ENCODE data around the gene HNRNPLL. TPM values are rescaled to one million over a fixed set of nuclear protein-coding genes. Genes with fewer than 3 reads are reported as not detected.

HNRNPLL gene
- total RNA-seq, 3 donors from 2014 or later: 62.7 to 86.3 (median 70.1) TPM

DNA sequence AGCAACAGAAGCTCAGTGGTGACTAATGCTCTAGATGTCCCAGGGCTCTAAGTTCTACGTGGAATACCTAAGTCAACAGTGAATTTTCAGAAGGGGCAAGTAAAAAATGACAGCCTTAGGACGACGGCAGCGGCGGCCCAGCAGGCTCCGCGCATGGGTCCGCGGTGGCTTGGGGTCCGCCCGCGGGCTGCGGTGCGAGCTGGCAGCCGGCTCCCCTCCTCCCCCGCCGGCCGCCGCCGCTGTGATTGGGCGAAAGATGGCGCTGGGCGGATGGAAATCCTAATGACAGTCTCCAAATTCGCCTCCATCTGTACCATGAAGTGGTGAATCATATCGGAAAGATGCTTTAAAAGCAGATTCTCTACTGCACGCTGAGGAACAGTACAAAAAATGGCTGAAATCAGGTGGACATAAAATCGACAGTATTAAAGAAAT lies 74.7 kb downstream of the HNRNPLL start:
- H3K4me1 Mint-ChIP-seq (ENCODE audit: low read depth): peaks cover 5% of the 10 kb centered on the region
- peak; percentile 25 for DNase-seq
- peaks cover 26% of the 10 kb centered on the region for H3K27me3 Mint-ChIP-seq (ENCODE audit: low read depth)
- ATAC-seq: peak; percentile 75 to 84
- no peaks in the 10 kb centered on the region for H3K9me3 Mint-ChIP-seq
- no peaks in the 10 kb centered on the region for H3K36me3 Mint-ChIP-seq (ENCODE audit: insufficient read depth)
- H3K4me3 Mint-ChIP-seq: peak overlapping the region; percentile 20

- Mint-ChIP-seq H3K4me1 (ENCODE audit: low read depth) (peaks cover 3% of the 10 kb centered on the region), H3K9me3 (no peaks in the 10 kb centered on the region), H3K36me3 (ENCODE audit: insufficient read depth) (no peaks in the 10 kb centered on the region), H3K4me3 (no peak overlapping the region), H3K27me3 (ENCODE audit: low read depth) (peaks cover 26% of the 10 kb centered on the region)
- no peak for DNase-seq
- ATAC-seq: no peak
These were observed 75.3 kb downstream of the HNRNPLL start for GRCh38 chr2:38527338-38528007.

GRCh38 chr2:38526195-38526594 lies 76.5 kb downstream of the HNRNPLL start:
- no peaks in the 10 kb centered on the region for H3K36me3 Mint-ChIP-seq (ENCODE audit: insufficient read depth)
- DNase-seq (no peak), ATAC-seq (no peak)
- H3K27me3 Mint-ChIP-seq (ENCODE audit: low read depth): peaks cover 26% of the 10 kb centered on the region
- peaks cover 3% of the 10 kb centered on the region for H3K4me1 Mint-ChIP-seq (ENCODE audit: low read depth)
- H3K9me3 Mint-ChIP-seq: no peaks in the 10 kb centered on the region
- H3K4me3 Mint-ChIP-seq: no peak overlapping the region

DNA sequence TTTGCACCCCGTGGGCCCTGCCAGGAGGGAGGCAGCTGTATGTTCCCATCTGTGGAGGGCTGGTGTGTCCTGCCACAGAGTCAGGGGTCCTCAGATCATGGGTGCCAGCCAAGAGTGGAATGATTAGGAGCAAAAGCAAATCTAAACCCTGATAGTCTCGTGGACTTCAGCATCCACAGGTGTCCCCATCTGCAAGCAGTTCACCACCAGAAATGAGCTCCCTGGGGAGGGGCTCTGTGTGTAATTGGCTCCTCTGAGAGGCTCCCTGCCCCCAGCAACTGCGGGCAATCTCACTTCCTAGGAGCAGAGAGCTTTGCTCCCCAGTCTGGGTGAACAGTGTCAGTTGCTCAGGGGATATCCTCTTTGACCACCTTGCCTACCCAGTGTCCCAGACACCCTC lies 78.1 kb downstream of the HNRNPLL start:
- Mint-ChIP-seq H3K9me3 (no peaks in the 10 kb centered on the region), H3K27me3 (ENCODE audit: low read depth) (peaks cover 24% of the 10 kb centered on the region), H3K4me3 (no peak overlapping the region), H3K4me1 (ENCODE audit: low read depth) (peaks cover 3% of the 10 kb centered on the region), H3K36me3 (ENCODE audit: insufficient read depth) (no peaks in the 10 kb centered on the region)
- ATAC-seq (no peak), DNase-seq (no peak)

DNA sequence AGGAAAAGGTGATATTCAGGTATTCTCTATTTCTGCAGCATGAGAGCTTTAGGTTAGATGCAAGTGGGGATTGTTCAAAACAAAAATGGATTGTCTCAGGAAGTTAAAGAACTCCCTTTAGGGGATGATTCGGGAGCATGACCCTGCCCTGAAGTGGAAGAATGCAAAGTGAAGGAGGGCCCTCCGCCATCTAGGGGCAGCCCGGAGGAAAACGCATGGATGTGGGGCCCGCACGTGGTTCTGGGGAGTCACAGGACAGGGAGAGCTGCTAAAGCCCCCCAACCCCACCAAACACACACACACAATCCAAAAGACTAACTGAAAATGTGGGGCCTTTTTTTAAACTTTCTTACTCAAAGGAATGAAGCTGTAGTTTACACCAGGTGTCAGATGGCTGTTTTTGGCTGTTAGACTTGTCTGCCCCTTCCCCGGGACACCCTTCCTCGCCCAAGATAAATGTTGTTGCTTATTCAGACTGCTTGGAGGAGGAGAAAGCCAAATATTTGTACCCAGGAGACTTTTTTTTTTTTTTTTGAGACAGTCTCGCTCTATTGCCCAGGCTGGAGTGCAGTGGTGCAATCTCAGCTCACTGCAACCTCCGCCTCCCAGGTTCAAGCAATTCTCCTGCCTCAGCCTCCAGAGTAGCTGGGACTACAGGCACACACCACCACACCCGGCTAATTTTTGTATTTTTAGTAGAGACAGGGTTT lies 78.8 kb downstream of the HNRNPLL start:
- Mint-ChIP-seq H3K4me3 (no peak overlapping the region), H3K36me3 (ENCODE audit: insufficient read depth) (no peaks in the 10 kb centered on the region), H3K9me3 (no peaks in the 10 kb centered on the region), H3K27me3 (ENCODE audit: low read depth) (peaks cover 18% of the 10 kb centered on the region), H3K4me1 (ENCODE audit: low read depth) (peaks cover 3% of the 10 kb centered on the region)
- no peak for ATAC-seq
- no peak for DNase-seq

DNA sequence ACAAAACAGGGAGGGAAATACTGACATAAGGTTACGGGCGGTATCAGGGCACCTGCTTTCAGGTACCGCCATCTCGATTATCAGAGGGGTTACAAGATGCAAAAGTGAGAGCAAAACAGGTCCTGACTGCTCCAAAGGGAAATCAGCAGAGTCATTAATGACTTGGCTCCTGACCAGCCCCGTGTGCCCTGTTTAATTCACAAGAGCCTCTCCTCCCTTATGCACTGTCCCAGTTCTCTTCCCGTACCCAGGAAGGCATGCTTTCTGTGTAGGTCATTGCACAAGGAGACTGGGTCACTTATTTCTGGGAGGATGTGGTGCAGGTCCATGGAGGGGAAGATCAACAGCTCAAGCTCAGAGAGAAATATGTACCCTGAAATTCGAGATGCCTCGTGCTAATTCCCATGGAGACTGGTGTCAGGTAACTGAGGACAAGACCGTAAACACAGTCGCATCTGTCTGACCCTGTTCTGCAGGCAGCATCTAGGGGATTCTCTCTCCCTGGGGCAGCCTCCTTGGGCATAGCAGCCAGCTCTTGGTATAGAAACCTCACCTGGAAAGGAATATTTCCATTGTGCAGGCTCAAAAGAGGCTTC lies 79.9 kb downstream of the HNRNPLL start:
- Mint-ChIP-seq H3K4me3 (no peak overlapping the region), H3K4me1 (ENCODE audit: low read depth) (no peaks in the 10 kb centered on the region), H3K9me3 (no peaks in the 10 kb centered on the region), H3K27me3 (ENCODE audit: low read depth) (peaks cover 9% of the 10 kb centered on the region), H3K36me3 (ENCODE audit: insufficient read depth) (no peaks in the 10 kb centered on the region)
- DNase-seq (no peak), ATAC-seq (no peak)

- no peak for ATAC-seq
- Mint-ChIP-seq H3K27me3 (ENCODE audit: low read depth) (peaks cover 5% of the 10 kb centered on the region), H3K4me1 (ENCODE audit: low read depth) (no peaks in the 10 kb centered on the region), H3K9me3 (no peaks in the 10 kb centered on the region), H3K36me3 (ENCODE audit: insufficient read depth) (no peaks in the 10 kb centered on the region), H3K4me3 (no peak overlapping the region)
- no peak for DNase-seq
These were observed 80.9 kb downstream of the HNRNPLL start for GRCh38 chr2:38521835-38522234.

DNA sequence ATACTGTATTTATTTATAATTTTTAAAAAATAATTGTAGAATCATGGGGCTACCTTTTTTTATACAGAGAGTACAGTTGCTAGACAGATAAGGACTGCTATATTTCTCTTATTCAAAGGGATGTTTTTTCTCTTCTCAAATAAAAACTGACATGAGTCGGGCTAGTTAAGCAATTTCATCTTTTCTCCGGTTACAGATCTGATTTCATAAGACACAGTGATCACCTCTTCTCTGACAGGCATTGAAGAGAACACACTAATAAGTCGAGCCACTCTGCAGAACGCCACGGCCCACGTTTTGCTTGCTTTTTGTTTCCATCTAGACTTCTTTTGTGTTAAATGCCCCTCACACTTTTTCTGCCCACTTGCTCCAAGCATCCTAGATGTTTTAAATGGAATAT lies 85.4 kb downstream of the HNRNPLL start:
- Mint-ChIP-seq H3K4me3 (no peak overlapping the region), H3K27me3 (ENCODE audit: low read depth) (peaks cover 3% of the 10 kb centered on the region), H3K9me3 (no peaks in the 10 kb centered on the region), H3K4me1 (ENCODE audit: low read depth) (no peaks in the 10 kb centered on the region), H3K36me3 (ENCODE audit: insufficient read depth) (no peaks in the 10 kb centered on the region)
- DNase-seq (no peak), ATAC-seq (no peak)

DNA sequence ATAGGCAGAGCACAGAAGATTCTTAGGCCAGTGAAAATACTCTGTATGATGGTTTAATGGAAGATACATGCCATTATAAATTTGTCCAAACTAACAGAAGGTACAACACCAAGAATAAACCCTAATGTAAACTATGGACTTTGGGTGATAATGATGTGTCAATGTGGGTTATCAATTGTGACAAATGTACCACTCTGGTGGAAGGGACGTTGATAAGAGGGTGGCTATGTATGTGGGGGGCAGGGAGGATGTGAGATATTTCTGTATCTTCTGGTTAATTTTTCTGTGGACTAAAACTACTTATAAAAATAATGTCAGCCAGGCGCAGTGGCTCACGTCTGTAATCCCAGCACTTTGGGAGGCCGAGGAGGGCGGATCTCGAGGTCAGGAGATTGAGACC lies 86.2 kb downstream of the HNRNPLL start:
- Mint-ChIP-seq H3K4me3 (no peak overlapping the region), H3K4me1 (ENCODE audit: low read depth) (no peaks in the 10 kb centered on the region), H3K27me3 (ENCODE audit: low read depth) (peaks cover 3% of the 10 kb centered on the region), H3K9me3 (no peaks in the 10 kb centered on the region), H3K36me3 (ENCODE audit: insufficient read depth) (no peaks in the 10 kb centered on the region)
- no peak for ATAC-seq
- no peak for DNase-seq

GRCh38 chr2:38516122-38516521 lies 86.6 kb downstream of the HNRNPLL start:
- no peaks in the 10 kb centered on the region for H3K36me3 Mint-ChIP-seq (ENCODE audit: insufficient read depth)
- DNase-seq (no peak), ATAC-seq (no peak)
- H3K4me3 Mint-ChIP-seq: no peak overlapping the region
- H3K4me1 Mint-ChIP-seq (ENCODE audit: low read depth): no peaks in the 10 kb centered on the region
- H3K27me3 Mint-ChIP-seq (ENCODE audit: low read depth): peaks cover 3% of the 10 kb centered on the region
- H3K9me3 Mint-ChIP-seq: no peaks in the 10 kb centered on the region

GRCh38 chr2:38515155-38516074 lies 87.3 kb downstream of the HNRNPLL start:
- no peaks in the 10 kb centered on the region for H3K9me3 Mint-ChIP-seq

GRCh38 chr2:38514603-38515154 lies 88.0 kb downstream of the HNRNPLL start:
- H3K4me1 Mint-ChIP-seq (ENCODE audit: low read depth): no peaks in the 10 kb centered on the region
- H3K9me3 Mint-ChIP-seq: no peaks in the 10 kb centered on the region

More at GRCh38 chr2:38515155-38516074, 87.3 kb downstream of the HNRNPLL start:
- Mint-ChIP-seq H3K4me1 (ENCODE audit: low read depth) (no peaks in the 10 kb centered on the region), H3K36me3 (ENCODE audit: insufficient read depth) (no peaks in the 10 kb centered on the region), H3K4me3 (no peak overlapping the region), H3K27me3 (ENCODE audit: low read depth) (peaks cover 6% of the 10 kb centered on the region)
- DNase-seq (no peak), ATAC-seq (no peak)

DNA sequence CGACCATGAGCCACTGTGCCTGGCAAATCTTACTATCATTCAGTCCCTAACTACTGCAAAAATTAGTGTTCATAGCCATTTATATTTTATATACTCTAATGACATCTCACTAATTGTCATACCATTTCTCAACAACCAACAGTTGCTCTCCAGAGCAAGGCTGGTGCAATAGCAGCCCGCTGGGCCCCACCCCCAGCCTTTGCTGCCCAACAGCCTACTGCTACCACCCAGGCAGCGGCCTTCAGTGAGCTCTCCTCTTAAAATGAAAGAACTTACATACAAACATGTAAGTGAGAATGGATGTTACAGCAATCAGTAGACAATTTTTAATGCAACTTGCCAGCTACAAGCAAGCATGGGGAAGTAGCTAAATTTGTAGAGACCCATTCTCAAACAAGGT lies 90.5 kb downstream of the HNRNPLL start:
- H3K9me3 Mint-ChIP-seq: no peaks in the 10 kb centered on the region
- peaks cover 8% of the 10 kb centered on the region for H3K27me3 Mint-ChIP-seq (ENCODE audit: low read depth)
- no peak overlapping the region for H3K4me3 Mint-ChIP-seq
- H3K36me3 Mint-ChIP-seq (ENCODE audit: insufficient read depth): no peaks in the 10 kb centered on the region
- ATAC-seq (no peak), DNase-seq (no peak)
- no peaks in the 10 kb centered on the region for H3K4me1 Mint-ChIP-seq (ENCODE audit: low read depth)

More at GRCh38 chr2:38514603-38515154, 88.0 kb downstream of the HNRNPLL start:
- DNase-seq (no peak), ATAC-seq (no peak)
- no peak overlapping the region for H3K4me3 Mint-ChIP-seq
- H3K36me3 Mint-ChIP-seq (ENCODE audit: insufficient read depth): no peaks in the 10 kb centered on the region
- H3K27me3 Mint-ChIP-seq (ENCODE audit: low read depth): peaks cover 6% of the 10 kb centered on the region

All from activated T-cell treated with anti-CD3 and anti-CD28 coated beads, Interleukin-2, amount 50 U/mL, for 4 hours (primary cell).